ENCODE data around the gene DIO3.
"Not testable (repeated sequence)": the region's sequence is repeated elsewhere in the genome, so short reads cannot be mapped to it uniquely, and the experiment has no call there.

Gene DIO3

DNA sequence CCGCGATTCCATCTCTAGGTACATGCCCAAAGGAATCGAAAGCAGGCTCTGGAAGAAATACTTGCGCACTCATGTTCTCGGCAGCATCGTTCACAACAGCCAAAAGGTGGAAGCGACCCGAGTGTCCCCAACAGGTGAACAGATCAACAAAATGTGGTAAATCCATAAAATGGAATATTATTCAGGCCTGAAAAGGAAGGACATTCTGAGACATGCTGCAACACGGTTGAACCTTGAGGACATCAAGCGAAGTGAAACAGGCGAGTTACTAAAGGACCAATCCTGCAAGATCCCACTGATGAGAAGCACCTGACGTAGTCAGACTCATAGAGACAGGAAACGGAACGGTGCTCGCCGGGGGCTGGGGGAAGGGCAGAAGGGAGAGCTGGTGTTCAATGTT, 17.5 kb upstream of the DIO3 start:
- DNase-seq = no peak

DNA sequence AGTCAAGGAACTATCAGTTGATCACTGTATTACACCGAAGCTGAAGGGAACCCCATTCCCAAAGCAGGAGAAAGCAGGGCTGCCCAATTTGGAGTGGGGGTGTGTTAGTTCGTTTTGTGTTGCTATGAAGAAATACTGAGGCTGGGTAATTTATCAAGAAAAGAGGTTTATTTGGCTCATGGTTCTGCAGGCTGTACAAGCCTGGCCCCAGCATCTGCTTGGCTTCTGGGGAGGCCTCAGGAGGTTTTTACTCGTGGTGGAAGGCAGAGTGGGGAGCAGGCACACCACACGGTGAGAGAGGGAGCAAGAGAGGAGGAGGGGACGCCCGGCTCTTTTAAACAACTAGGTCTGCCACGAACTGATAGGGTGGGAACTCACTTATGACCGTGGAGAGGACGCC, 16.7 kb upstream of the DIO3 start:
- DNase-seq = no peak

DNA sequence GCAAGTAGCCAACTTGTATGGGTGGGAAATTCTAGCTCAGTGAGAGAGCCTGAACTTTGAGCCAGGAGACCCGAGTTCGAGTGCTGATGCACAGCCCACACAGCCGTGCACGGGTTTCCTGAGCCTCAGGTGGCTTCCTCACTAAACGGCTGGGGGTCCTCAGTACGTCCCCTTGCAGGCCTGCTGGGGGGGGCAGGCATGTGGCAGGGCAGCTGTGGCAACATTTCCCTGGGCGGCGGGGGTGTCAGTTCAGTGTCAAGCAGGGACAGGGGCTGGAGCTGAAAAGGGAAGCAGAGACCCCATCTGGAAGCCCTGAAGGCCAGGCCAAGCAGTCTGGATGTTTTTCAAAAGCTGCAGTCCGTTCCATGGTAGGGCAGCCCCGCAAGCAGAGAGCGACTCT, 14.6 kb upstream of the DIO3 start:
- no peak for DNase-seq

DNA sequence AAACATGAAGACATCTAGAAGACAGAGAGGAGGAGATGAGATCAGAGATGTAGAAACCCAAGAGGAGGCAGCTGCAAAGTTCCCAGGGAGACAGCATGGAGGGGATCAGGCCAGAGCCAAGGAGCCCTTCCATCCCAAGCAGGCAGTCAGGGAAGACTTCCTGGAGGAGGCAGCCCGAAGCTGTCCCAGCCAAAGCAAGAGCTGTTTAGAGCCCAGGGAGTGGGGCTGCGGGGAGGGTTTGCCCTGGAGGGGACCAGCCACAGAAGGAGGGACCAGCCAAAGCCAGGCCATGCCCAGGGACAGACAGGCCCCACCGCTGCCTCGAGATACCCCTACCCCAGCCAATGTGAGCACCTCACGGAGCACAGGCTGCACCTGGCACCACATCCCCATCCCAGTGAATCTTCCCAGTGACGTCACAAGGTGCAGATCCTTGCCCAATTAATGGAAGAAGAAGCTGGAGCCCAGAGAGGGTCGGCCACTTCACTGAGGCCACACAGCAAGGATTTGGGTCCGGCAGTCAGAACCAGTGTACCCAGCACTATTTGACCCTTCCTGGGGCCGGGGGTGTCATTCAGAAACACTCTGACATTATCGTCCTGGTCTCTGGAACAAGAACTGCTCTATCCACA, 14.1 kb upstream of the DIO3 start:
- DNase-seq = no peak

DNA sequence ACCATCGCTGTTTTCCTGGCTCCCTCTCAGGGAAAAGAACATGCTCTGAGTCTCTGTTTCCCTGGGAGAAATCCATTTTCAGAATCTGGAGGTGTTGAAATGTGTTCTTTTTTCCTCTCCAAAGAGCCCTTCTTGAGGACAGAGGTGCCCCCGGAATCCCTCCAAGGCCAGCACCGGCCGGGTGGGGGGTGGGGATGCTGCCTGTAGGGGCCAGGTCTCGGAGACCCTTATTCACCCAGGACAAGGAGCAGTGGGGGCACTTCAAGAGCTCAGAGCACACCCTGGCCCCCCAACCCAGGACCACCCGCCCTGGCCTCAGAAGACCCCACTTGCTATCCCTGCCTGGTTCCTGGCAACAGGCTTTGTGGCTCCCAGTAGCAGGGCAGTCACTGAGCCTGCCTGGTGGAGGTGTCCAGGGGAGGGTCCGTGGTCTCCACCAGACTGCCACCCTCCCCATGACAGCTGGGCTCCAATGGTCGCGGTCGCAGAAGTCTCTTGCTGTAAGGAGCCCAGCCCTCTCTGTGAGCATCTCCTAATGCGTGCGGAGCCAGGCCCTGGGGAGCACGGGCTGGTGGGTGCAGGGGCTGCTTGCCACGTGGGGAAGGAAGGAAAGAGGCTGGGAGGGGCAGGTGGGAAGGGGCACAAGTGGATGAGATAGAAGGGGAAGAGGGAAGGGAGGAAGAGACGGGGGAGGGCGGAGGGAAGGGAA, 13.2 kb upstream of the DIO3 start:
- no peak for DNase-seq

DNA sequence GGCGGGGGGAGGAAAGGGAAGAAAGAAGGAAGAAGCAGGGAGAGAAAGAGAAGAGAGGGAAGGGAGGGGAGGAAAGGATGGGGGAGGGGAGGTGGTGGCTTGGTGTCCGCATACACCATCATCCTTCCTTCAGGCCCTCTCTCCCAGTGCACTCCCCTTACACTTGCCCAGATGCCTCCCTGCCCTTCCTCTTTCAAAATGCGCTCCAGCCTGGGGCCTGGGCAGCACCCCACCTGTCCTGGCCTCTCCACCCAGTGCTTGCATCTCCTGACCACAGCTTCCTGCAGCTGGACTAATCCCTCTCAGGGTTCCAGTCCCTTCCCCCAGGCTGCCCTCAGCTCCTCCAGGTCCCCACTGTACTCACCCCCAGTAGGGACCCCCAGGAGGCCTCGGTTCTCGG, 12.6 kb upstream of the DIO3 start:
- DNase-seq = no peak

DNA sequence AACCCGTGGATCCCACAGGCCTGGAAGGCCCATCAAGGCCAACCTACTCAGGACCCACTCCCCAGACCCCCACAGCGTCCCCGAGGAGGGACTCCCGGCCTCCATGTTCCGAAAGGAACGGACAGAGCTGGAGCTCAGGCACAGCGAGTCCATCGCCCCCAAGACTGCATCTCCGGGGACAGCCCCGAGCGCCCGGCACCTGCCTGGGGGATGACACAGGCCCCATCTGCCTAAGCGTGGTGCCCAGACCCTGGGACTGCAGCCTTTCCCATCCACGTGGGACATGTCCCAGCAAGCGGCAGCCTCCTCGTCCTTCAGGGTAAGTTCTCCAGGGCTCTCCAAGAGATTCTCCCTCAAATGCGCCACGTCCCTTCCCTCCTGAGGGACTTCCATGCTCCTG, 12.1 kb upstream of the DIO3 start:
- no peak for DNase-seq

DNA sequence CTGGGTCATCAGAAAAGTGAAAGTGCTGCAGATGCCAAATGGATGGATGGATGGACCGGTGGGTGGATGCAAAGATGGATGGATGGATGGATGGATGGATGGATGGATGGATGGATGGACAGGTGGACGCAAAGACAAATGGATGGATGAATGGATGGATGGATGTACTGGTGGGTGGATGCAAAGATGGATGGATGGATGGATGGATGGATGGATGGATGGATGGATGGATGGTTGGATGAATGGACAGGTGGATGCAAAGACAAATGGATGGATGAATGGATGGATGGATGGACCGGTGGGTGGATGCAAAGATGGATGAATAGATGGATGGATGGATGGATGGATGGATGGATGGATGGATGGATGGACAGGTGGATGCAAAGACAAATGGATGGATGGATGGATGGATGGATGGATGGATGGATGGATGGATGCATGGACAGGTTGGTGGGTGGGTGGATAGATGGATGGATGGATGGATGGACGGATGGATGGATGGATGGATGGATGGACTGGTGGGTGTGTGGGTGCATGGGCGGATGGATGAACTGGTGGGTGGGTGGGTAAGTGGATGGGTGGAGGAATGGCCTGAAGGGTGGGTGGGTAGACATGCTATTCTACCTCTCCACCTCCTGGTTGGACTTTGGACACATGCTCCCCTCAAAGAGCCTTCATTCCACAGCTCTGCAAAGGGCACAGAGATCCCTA, 10.9 kb upstream of the DIO3 start:
- DNase-seq = not testable (repeated sequence)

DNA sequence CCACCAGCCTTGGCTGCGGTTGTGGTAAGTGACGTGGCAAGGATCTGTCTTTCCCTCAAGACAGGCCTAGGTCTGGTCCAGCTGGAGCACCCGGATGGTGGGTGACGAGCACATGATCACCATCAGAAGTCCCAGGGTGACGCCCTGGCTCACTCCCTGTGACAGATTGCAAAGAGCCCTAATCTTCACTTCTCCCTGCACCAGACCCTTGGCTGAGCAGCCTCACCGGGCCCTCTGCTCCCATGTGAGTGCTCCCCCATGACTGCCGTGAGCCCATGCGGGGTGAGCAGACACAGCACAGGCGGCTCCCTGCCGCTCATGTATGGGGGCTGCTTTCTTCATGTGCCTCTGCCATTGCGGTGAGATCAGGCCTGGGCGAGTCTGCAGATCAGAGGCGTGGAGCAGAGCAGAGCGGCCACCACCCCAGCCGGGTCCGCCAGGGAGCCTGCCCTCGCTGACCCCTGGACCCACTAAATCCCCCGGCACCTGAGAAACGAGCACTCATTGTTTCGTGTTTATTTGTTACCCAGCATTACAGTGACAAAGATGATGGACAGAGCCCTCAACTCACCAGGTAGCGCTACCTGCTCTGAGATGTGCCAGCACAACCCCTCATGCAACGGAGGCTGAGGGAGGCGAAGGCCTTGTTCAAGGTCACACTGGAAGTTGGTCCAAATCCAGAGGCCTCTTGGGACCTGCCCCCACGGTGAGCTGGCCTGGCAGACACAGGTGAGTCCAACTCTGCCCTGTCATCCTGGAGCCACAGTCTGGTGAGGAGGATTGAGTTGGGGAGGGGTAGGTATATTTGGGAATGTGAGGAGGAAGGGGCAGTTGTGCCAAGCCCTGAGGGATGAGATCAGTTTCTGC, 9.3 kb upstream of the DIO3 start:
- DNase-seq = no peak

DNA sequence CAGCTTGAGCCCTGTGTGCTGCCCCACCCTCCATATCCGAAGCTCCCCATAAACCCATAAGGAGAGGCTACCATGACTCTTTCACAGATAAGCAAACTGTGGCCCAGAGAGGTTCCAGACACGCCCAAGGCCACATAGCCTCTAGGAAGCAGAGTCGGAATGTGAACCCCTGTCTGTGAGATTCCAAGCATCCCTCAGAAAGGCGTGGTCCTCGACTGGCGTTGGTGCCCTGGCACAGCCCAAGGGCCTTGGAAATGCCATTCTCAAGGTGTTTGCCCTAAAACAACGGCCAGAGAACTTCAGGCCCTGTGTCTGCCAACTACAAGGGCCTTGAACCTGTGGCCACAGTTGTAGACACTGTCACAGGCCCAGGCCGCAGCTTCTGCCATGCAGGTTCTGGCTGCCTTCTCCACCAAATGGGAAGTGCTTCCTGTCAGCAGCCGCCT, 8.5 kb upstream of the DIO3 start:
- DNase-seq = no peak

DNA sequence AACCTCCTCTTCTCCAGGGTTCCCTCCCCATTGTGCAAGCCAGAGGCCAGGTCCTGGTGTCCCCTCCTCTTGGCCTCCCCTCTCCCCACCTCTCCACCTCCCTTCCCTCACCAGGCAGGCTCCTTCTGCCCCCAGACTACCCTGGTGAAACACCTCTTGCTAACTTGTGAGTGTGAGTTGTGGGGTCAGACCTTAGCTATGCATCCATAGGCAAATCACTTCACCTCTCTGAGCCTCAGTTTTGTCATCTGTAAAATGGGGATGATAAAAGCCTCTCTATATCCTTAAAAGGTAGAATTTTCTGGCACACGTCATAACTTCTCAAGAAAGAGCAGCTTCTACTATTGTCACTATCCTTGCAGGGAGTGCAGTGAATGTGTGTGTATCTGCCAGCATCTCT, 7.9 kb upstream of the DIO3 start:
- no peak for DNase-seq

DNA sequence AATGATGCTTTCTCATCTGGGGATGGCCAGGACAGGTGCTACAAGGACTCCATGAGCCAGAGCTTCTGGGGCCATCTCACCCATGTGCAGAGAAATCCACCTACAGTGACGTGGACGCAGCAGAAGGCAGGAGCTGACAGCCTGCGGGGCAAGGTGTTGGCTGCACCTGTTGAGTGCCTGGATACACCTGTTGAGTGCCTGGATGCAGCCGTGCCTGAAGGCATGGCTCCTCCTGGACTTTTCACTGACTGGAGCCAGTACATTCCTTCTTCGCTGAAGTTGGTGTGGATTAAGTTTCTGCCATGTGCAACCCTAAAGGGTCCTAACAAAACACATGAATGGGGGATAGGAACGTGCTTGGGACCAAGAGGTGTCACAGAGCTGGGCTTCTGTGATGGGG, 7.4 kb upstream of the DIO3 start:
- no peak for DNase-seq

DNA sequence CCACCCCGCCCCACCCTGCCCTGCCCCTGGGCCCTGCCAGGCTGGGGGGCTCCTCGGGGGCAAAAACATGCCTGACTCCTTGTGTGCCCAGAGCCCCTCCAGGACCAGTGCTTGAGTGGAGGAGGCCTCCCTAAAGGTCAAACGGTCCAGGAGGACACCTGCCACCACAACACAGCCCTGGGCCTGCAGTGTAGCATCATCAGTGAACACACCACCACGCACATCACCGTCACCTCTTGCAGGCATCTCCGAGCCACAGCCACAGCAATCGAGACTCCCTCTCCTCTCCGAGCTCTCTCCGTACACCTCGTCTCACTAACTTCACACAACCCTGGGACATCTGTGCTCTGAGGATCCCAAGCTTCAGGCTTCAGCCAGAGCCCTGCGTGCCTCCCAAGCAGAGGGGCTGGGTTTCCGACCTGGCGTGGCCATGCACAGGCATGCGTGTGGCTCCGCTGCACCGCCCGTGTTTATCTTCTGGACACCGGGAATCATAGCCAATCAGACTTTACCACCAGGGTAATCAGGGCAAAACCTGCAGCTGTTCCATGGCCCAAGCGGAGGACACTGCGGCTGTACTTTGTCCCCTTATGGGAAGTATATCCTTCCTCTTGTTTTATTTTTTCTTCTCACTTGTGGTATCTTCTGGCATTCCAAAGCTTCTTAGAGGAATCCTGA, 6.2 kb upstream of the DIO3 start:
- no peak for DNase-seq

DNA sequence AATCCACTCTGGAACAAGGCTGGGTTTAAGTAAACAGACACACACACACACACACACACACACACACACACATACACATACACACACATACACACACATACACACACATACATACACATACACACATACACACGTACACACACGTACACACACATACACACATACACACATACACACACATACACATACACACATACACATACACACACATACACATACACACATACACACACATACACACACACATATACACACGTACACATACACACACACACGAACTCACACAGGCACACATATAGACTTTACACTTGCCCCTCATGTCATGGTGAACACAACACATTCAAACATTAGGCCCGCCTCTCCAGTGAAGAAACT, 5.6 kb upstream of the DIO3 start:
- DNase-seq = not testable (repeated sequence)

DNA sequence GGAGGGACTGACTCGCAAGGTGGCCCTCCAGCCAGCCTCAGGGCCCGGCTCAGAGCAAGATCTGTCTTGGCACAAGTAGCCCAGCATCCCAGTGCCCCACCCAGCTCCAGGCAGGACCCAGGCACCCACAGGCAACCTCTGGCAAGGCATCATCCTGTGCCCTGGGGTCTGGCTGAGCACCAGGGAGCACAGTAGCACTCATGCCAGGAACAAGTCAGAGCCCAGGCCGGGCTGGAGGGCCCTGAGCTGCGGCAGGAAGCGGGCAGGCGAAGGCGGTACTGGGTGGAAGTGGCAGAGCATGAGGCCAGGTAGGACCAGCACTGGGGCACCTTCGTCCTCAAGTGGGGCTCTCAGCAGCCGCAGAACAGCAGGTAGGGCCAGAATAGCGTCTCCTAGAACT, 5.2 kb upstream of the DIO3 start:
- DNase-seq = no peak

DNA sequence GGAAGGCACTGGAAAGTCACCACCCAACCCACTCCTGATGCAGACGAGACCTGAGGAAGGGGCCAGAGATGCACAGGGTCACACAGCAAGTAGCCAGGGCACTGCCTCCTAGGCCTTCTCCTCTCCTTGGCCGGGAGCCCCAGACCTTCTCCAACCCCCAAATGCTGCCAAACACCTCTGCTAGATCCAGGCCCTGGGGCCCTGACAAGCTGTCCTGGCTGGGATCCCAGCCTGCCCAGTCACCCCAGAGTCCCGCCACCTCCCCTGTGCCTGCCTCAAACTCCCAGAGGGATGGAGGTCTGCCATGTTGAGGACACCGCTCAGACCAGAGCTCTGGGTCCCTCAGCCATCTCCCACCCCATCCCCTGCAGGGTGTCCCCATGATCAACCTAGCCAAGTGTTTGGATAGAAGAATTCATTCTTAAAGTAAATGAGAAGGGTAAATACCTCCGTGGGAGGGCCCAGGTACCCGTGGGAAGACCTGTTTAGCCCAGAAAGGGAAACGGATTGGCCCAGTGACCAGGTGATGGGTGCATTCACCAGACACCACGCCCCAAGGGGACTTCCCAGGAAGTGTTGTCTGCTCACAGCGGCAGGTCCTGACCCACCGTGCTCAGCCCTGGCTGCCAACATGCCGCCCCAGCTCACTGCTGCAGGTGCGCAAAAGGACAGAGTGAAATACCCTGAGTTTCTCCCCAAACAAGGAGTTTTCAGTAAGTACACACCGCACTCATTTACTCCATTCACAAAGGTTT, 4.6 kb upstream of the DIO3 start:
- no peak for DNase-seq

DNA sequence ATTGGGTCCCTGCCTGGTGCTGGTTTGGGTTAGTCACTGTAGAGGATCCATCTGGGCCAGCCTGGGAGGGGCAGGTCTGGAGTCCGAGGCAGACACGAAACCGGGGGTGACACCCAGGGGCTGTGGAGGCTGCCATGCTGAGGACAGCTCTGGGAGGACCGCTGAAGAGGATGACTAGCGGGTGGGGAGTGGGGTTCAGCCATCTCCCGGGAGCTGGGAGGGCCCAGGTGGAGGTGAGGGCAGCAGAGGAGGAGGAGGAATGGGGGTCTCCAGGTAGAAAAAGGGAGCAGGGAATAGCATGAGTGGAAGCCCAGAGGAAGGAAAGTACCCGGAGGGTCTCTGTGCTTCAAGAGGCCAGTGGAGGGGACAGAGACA, 4.0 kb upstream of the DIO3 start:
- DNase-seq = no peak

DNA sequence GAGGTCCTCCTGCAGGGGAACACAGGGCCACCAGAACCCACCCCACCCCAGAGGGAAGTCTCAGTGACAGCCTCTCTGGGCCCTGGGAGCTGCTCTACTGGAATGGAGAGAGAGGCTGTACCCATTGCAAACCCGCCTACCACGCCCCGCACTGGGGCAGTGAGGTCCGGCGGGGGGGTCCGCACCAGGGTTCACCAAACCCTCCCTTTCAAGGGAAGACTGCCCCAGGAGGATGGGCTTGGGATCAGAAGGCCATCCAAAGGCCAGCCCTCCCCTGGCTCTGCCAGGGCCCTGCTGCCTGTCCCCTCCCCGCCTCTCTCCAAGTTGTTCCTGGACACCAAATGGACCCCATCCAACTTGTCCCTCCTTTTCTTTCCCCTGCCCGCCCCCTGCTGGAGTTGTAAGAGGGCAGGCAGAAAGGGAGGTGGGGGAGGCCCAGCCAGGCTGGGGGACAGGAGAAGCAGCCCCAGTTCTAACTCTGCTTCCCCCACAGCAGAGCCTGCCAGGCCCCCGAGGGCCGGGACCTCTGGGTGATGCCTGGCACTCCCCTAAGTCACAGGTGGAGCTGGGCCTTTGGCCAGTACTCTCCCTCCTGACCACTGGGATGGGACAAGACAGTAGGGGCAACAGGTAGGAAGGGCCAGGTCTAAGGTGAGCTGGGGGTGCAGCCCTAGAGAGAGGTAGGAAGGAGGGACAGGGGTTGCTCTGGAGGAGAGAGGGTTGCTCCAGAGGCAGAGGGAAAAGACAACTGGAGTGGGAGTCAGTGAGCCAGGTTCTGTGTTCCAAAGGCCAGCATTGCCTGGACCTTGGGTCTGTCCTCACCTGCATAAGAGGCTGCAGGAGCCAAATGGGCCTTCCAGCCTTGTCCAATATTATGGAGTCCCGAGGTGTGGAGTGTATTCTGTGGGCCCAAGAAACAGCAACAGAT, 3.2 kb upstream of the DIO3 start:
- no peak for DNase-seq

DNA sequence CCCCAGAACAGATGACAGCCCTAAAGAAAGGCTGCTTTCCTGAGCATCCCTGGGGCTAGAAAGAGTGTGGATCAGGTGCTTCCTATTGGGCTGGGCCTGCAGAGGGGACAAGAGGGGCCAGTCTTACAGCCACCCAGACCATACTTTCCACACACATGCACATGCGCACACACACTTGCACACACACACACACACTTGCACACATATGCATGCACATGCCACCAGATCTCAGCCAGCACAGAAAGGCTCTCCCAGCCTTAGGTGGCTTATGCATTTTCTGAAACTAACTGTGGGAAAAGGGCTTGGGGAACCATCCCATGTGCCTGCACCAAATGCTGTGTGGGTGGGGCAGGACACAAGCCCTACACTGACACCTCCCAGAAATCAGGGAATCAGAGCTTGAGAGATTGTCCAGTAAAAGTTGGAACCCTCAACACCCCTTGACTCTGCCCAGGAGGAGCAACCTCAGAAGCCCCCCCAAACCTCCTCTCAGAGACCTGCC, 2.5 kb upstream of the DIO3 start:
- no peak for DNase-seq

DNA sequence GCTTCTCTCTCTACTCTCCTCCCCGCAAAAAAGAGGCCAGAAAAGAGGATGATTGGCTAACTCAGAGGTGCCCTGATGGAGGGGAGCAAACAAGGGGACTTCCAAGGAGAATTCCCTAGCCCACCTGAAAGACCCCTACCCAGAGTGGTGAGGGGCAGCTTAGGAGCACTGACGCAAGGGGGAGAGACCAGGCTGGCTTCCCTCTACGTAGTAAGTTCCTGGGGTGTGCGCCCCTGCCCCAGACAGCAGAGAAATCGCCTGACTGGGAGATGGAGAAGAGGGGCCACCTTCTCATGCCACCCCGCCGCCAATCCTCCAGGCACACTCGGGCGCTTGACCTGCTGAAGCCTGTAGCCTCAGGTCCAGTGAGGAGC, 2.1 kb upstream of the DIO3 start:
- no peak for DNase-seq
